Transverse colon (tissue), 4 donors: ENCODE results near the gene CDC25B. TPM values are rescaled to one million over a fixed set of nuclear protein-coding genes. Genes with fewer than 3 reads are reported as not detected.

ENCODE experiments used
- DNase-seq: peaks from one replicate; pipeline ENCODE4 v3.0.0-alpha.2; 2019
- H3K27ac ChIP-seq, 4 donors: fragments of 200-600 bp; sonication (generic); 2 replicates each; pipeline ENCODE4 v1.5.1; 2016 to 2018; ENCODE audit warnings: inconsistent platforms in 4 of 4
- H3K27me3 ChIP-seq: fragments of 200-600 bp; sonication (generic); 2 replicates; pipeline ENCODE4 v1.5.1; 2017; ENCODE audit warnings: inconsistent platforms
- H3K36me3 ChIP-seq, 4 donors: fragments of 200-600 bp; sonication (generic); 2 replicates each; pipeline ENCODE4 v1.5.1; 2017 to 2019; ENCODE audit warnings: inconsistent platforms in 4 of 4
- H3K4me1 ChIP-seq, 4 donors: fragments of 200-600 bp; sonication (generic); 2 replicates each; pipeline ENCODE4 v1.5.1; 2017 to 2020; ENCODE audit warnings: inconsistent platforms in 4 of 4
- H3K4me3 ChIP-seq, 4 donors: fragments of 200-600 bp; sonication (generic); 1 replicate in 1 of 4; 2 replicates in 3 of 4; pipeline versions ENCODE4 v1.5.1 to v1.6.1; 2017 to 2019; ENCODE audit warnings: inconsistent platforms in 4 of 4
- H3K9me3 ChIP-seq, 2 donors: fragments of 200-600 bp; sonication (generic); 2 replicates each; pipeline ENCODE4 v1.5.1; 2017 to 2019; ENCODE audit warnings: inconsistent platforms in 2 of 2
- CTCF ChIP-seq, 5 experiments: fragments of 200-600 bp in 3 of 5; fragments of 450-650 bp in 2 of 5; sonication (generic) in 3 of 5; IDR thresholded peaks; 1 replicate in 2 of 5; 2 replicates in 3 of 5; pipeline ENCODE4 v1.5.1; 2016 to 2017; ENCODE audit warnings: antibody characterized with exemption in 5 of 5, inconsistent platforms in 3 of 5, mild to moderate bottlenecking in 2 of 5, moderate library complexity in 1 of 5
- EP300 ChIP-seq: sonication (generic); formaldehyde crosslinking; IDR thresholded peaks from one replicate; pipeline ENCODE4 v1.6.1; 2017; ENCODE audit warnings: antibody characterized with exemption, low read depth
- POLR2A ChIP-seq: fragments of 450-650 bp; IDR thresholded peaks from one replicate; pipeline ENCODE4 v1.6.1; 2016; ENCODE audit warnings: antibody characterized with exemption, mild to moderate bottlenecking, moderate library complexity
- POLR2AphosphoS5 ChIP-seq, 3 donors: sonication (generic); formaldehyde crosslinking; IDR thresholded peaks; one replicate each; pipeline ENCODE4 v1.6.1; 2016; ENCODE audit warnings: antibody characterized with exemption in 3 of 3
- WGBS, 2 donors: methylation state at CpG; one replicate each; pipeline ENCODE4 v1.1.5; 2018; ENCODE audit warnings: low coverage in 1 of 2; 5-methylcytosine and 5-hydroxymethylcytosine counted together
- in situ Hi-C, 4 donors: fragments of 200-750 bp; cut with MboI; loops; one replicate each; pipeline versions ENCODE4 v1.15.0 to v1.15.1; 2017; ENCODE audit warnings: low sequenced_read_pairs in 3 of 4, low pct_ligation_motif_present in 1 of 4, low pct_unique_long_range_greater_than_20kb in 1 of 4
- intact Hi-C: fragments of 100-400 bp; cut with DNase I; formaldehyde crosslinking; loops from one replicate; pipeline ENCODE4 v1.15.1; 2023; ENCODE audit warnings: low total_unique reads
- total RNA-seq, 4 donors: library from RNA; depleted of rRNA; stranded (reverse); fragments of >200 nt; gene quantifications; one replicate each; pipeline ENCODE4 v1.1.0, GENCODE V29; 2016

The CDC25B gene
- total RNA-seq, 4 donors from 2014 or later = 14.1 to 89.4 (median 39.5) TPM

- TF ChIP-seq CTCF (IDR thresholded peaks at IDR 0.05) (no peak), EP300 (no peak), POLR2AphosphoS5 (IDR thresholded peaks at IDR 0.05) (no peak), POLR2A (no peak)
- in situ Hi-C loops (no loop called here), intact Hi-C loops (no loop called here)
- Histone ChIP-seq H3K9me3 (no peaks in the 10 kb centered on the region), H3K4me1 (peaks cover 0 to 58% (median 33%) of the 10 kb centered on the region in 4 donors), H3K27me3 (no peaks in the 10 kb centered on the region), H3K4me3 (no peak overlapping the region), H3K36me3 (no peaks in the 10 kb centered on the region), H3K27ac (peak overlapping the region in 3 of 4 donors; percentile 29 to 97 (median 94))
- DNase-seq = no peak
- WGBS, 2 donors = 79% methylated on average over 3 of the region's 3 CpGs; no CpG with 5 or more reads in 1 of the 2 donors
Observed at GRCh38 chr20:3765171-3765882, 30.8 kb upstream of the CDC25B start.

- H3K4me1 ChIP-seq = peaks cover 0 to 56% (median 33%) of the 10 kb centered on the region in 4 donors
- no peaks in the 10 kb centered on the region for H3K36me3 ChIP-seq
- in situ Hi-C loops (no loop called here), intact Hi-C loops (loop anchor here (1.0 kb wide), 1 partner anchor 47 kb away; no protein-coding TSS in a partner anchor)
- no peaks in the 10 kb centered on the region for H3K27me3 ChIP-seq
- no peak for DNase-seq
- peak overlapping the region; percentile 54 to 97 (median 68) for H3K4me3 ChIP-seq
- TF ChIP-seq EP300 (no peak), CTCF (IDR thresholded peaks at IDR 0.05) (no peak), POLR2AphosphoS5 (IDR thresholded peaks at IDR 0.05) (no peak), POLR2A (no peak)
- peak overlapping the region; percentile 90 to 97 (median 94) for H3K27ac ChIP-seq
- 0 to 23% methylated on average over 2 to 9 of the region's 9 CpGs for WGBS, 2 donors
- no peaks in the 10 kb centered on the region for H3K9me3 ChIP-seq
Observed at GRCh38 chr20:3766422-3767109, 29.5 kb upstream of the CDC25B start.

DNA sequence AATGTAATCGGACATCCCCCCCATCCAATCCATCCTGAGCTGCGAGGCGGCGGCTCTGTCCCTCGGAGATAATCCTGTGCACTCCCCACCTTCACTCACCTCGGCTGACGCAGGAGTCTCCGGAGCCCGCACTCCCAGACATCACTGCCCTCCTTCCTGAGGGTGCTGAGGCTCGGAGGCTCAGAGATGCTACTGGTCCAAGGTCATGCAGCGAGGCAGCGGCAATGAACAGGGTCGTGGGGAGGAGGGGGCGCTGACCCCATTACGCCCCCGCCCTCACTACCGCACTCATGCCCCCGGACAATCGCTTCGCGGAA is 29.0 kb upstream of the CDC25B start:
- Histone ChIP-seq H3K36me3 (no peaks in the 10 kb centered on the region), H3K9me3 (no peaks in the 10 kb centered on the region), H3K27me3 (no peaks in the 10 kb centered on the region), H3K4me3 (peak overlapping the region; percentile 54 to 97 (median 68)), H3K27ac (peak overlapping the region; percentile 90 to 97 (median 94)), H3K4me1 (peaks cover 0 to 53% (median 33%) of the 10 kb centered on the region in 4 donors)
- TF ChIP-seq POLR2AphosphoS5 (IDR thresholded peaks at IDR 0.05) = no peak
- no peak for TF ChIP-seq EP300
- no peak for TF ChIP-seq CTCF (IDR thresholded peaks at IDR 0.05)
- no peak for TF ChIP-seq POLR2A
- intact Hi-C loops = loop anchor here (1.0 kb wide), 1 partner anchor 48 kb away; no protein-coding TSS in a partner anchor
- peak; percentile 31 for DNase-seq
- WGBS, 2 donors = 1% methylated on average over 21 of the region's 21 CpGs; no CpG with 5 or more reads in 1 of the 2 donors
- in situ Hi-C loops = no loop called here
